Sigmoid colon (tissue), 7 donors: ENCODE results near the gene TCERG1L. TPM values are rescaled to one million over a fixed set of nuclear protein-coding genes. Genes with fewer than 3 reads are reported as not detected.

Source experiments
- DNase-seq: peaks from one replicate; pipeline ENCODE4 v3.0.0-alpha.2; 2019
- H3K27ac ChIP-seq, 4 donors: fragments of 200-600 bp; sonication (generic); one replicate each; pipeline ENCODE4 v1.5.1; 2016 to 2019; ENCODE audit warnings: mild to moderate bottlenecking in 1 of 4
- H3K27me3 ChIP-seq, 3 donors: fragments of 200-600 bp; sonication (generic); one replicate each; pipeline ENCODE4 v1.5.1; 2019; ENCODE audit warnings: mild to moderate bottlenecking in 1 of 3
- H3K36me3 ChIP-seq, 4 donors: fragments of 200-600 bp; sonication (generic); one replicate each; pipeline ENCODE4 v1.5.1; 2016 to 2019
- H3K4me1 ChIP-seq, 4 donors: fragments of 200-600 bp; sonication (generic); one replicate each; pipeline ENCODE4 v1.5.1; 2017 to 2019
- H3K4me3 ChIP-seq, 4 donors: fragments of 200-600 bp; sonication (generic); one replicate each; pipeline ENCODE4 v1.5.1; 2017 to 2019; ENCODE audit warnings: mild to moderate bottlenecking in 2 of 4, moderate library complexity in 1 of 4
- H3K9me3 ChIP-seq, 4 donors: fragments of 200-600 bp in 3 of 4; sonication (generic) in 3 of 4; one replicate each; pipeline versions ENCODE4 v1.5.1 to v1.6.1; 2013 to 2019
- EP300 ChIP-seq, 4 donors: sonication (generic); formaldehyde crosslinking; IDR thresholded peaks; one replicate each; pipeline ENCODE4 v1.6.1; 2017; ENCODE audit warnings: antibody characterized with exemption in 4 of 4
- POLR2A ChIP-seq, 2 donors: fragments of 450-650 bp; IDR thresholded peaks; one replicate each; pipeline ENCODE4 v1.6.1; 2016; ENCODE audit warnings: antibody characterized with exemption in 2 of 2, mild to moderate bottlenecking in 2 of 2, moderate library complexity in 2 of 2
- POLR2AphosphoS5 ChIP-seq, 4 donors: sonication (generic); formaldehyde crosslinking; IDR thresholded peaks; one replicate each; pipeline ENCODE4 v1.6.1; 2017; ENCODE audit warnings: antibody characterized with exemption in 4 of 4
- WGBS, 2 donors: extraction: QIAGEN DNeasy Blood & Tissue Kit; methylation state at CpG; one replicate each; pipeline ENCODE4 v1.1.7; 2013; 5-methylcytosine and 5-hydroxymethylcytosine counted together
- intact Hi-C: fragments of 100-400 bp; cut with DNase I; formaldehyde crosslinking; loops from one replicate; pipeline ENCODE4 v1.15.1; 2023
- polyA plus RNA-seq, 3 donors: library from polyadenylated mRNA; stranded (reverse); fragments of 200-250 nt; gene quantifications; one replicate each; pipeline ENCODE4 v1.2.3, GENCODE V29; 2013
- total RNA-seq, 4 donors: library from RNA; depleted of rRNA; stranded (reverse); fragments of >200 nt; gene quantifications; one replicate each; pipeline ENCODE4 v1.1.0, GENCODE V29; 2016
- TF ChIP-seq, protein P1 (sequence below), 4 experiments: fragments of 450-650 bp in 3 of 4; fragments of 200-600 bp in 1 of 4; IDR thresholded peaks; one replicate each; pipeline ENCODE4 v1.5.1; 2016 to 2019; ENCODE audit warnings: antibody characterized with exemption in 4 of 4, mild to moderate bottlenecking in 3 of 4, moderate library complexity in 2 of 4
- donor health status: healthy with polysubstance abuse.
- donor health status: Bipolar disorder and iron deficiency.
- donor health status: healthy.

TCERG1L gene
- total and polyA plus RNA-seq, 7 donors: under 0.01 to 0.55 (median 0.10) TPM; not detected in 4

DNA sequence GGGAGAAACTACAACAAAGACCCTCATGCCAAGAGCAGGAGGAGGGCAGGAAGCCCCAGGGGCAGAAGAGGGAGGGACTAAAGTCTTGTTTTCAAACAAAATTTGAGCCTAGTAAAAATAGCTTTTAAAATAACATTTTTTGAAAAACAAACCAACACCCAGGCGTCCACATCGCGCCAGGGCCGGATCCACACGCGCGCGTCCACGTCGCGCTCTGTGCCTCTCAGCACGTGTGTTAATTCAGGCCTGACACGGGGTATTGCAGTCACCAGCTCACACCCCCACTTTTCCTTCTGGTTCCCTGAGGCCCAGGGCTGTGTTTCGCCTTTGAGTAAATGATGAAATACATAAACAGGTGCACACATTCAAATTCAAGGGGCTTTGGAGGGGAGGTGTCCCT lies 196.2 kb downstream of the TCERG1L start:
- Histone ChIP-seq H3K4me3 (no peak overlapping the region), H3K4me1 (no peaks in the 10 kb centered on the region), H3K27ac (no peak overlapping the region), H3K36me3 (no peaks in the 10 kb centered on the region), H3K27me3 (no peaks in the 10 kb centered on the region), H3K9me3 (no peaks in the 10 kb centered on the region)
- DNase-seq: no peak
- WGBS, 2 donors: 93 to 94% methylated on average over 14 of the region's 14 CpGs
- TF ChIP-seq POLR2AphosphoS5 (IDR thresholded peaks at IDR 0.05) (no peak), POLR2A (IDR thresholded peaks at IDR 0.05) (no peak), EP300 (IDR thresholded peaks at IDR 0.05) (no peak)
- TF ChIP-seq, protein P1, sequence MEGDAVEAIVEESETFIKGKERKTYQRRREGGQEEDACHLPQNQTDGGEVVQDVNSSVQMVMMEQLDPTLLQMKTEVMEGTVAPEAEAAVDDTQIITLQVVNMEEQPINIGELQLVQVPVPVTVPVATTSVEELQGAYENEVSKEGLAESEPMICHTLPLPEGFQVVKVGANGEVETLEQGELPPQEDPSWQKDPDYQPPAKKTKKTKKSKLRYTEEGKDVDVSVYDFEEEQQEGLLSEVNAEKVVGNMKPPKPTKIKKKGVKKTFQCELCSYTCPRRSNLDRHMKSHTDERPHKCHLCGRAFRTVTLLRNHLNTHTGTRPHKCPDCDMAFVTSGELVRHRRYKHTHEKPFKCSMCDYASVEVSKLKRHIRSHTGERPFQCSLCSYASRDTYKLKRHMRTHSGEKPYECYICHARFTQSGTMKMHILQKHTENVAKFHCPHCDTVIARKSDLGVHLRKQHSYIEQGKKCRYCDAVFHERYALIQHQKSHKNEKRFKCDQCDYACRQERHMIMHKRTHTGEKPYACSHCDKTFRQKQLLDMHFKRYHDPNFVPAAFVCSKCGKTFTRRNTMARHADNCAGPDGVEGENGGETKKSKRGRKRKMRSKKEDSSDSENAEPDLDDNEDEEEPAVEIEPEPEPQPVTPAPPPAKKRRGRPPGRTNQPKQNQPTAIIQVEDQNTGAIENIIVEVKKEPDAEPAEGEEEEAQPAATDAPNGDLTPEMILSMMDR (IDR thresholded peaks at IDR 0.05): no peak
- intact Hi-C loops: no loop called here

- WGBS, 2 donors: 74 to 88% methylated on average over 15 of the region's 15 CpGs
Observed at GRCh38 chr10:131114846-131115245, 196.7 kb downstream of the TCERG1L start.

DNA sequence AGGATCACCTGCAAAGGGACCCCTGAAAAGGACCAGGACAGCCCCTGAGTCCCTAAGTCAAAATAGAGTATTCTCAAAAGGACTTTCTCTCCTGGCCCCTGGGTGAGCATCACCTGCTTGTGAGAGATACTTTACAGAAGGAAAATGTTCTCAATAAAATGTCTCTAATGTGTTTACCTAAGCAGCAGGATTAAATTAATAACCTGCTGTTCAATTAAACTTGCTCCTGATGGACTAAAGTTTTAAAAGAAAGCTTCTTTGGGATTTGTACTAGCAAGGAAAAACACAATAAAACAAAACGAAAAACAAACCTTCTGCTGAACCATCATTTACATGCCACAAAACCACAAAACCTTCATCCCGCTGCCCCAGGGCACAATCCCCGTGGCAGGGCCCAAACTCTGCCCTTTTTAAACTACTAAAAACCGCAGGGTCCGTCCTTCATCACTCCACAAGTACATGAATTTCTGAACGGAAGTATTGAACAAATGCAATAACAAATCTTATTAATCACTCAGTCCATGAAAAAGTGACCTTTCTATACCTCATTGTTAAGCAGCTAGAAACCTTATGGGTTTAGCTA lies 197.7 kb downstream of the TCERG1L start:
- DNase-seq: no peak
- WGBS, 2 donors: 65 to 68% methylated on average over 6 of the region's 6 CpGs
- Histone ChIP-seq H3K9me3 (no peaks in the 10 kb centered on the region), H3K27ac (no peak overlapping the region), H3K4me1 (no peaks in the 10 kb centered on the region), H3K36me3 (no peaks in the 10 kb centered on the region), H3K27me3 (peaks cover 0 to under 1% (median 0%) of the 10 kb centered on the region in 3 donors), H3K4me3 (no peak overlapping the region)
- intact Hi-C loops: no loop called here
- TF ChIP-seq POLR2A (IDR thresholded peaks at IDR 0.05) (no peak), POLR2AphosphoS5 (IDR thresholded peaks at IDR 0.05) (no peak), EP300 (IDR thresholded peaks at IDR 0.05) (no peak)
- TF ChIP-seq, protein P1 (IDR thresholded peaks at IDR 0.05): no peak

More at GRCh38 chr10:131114846-131115245, 196.7 kb downstream of the TCERG1L start:
- Histone ChIP-seq H3K36me3 (no peaks in the 10 kb centered on the region), H3K27ac (no peak overlapping the region), H3K4me3 (no peak overlapping the region), H3K4me1 (no peaks in the 10 kb centered on the region), H3K9me3 (no peaks in the 10 kb centered on the region), H3K27me3 (no peaks in the 10 kb centered on the region)
- intact Hi-C loops: no loop called here
- no peak for DNase-seq
- TF ChIP-seq EP300 (IDR thresholded peaks at IDR 0.05) (no peak), POLR2AphosphoS5 (IDR thresholded peaks at IDR 0.05) (no peak), POLR2A (IDR thresholded peaks at IDR 0.05) (no peak)
- TF ChIP-seq, protein P1 (IDR thresholded peaks at IDR 0.05): no peak

- H3K4me1 ChIP-seq: no peaks in the 10 kb centered on the region
- no peaks in the 10 kb centered on the region for H3K9me3 ChIP-seq
- no peak for DNase-seq
- intact Hi-C loops: no loop called here
- 88 to 93% methylated on average over 9 of the region's 9 CpGs for WGBS, 2 donors
- TF ChIP-seq POLR2AphosphoS5 (IDR thresholded peaks at IDR 0.05) (no peak), EP300 (IDR thresholded peaks at IDR 0.05) (no peak), POLR2A (IDR thresholded peaks at IDR 0.05) (no peak)
- TF ChIP-seq, protein P1 (IDR thresholded peaks at IDR 0.05): no peak
- no peak overlapping the region for H3K27ac ChIP-seq
- H3K36me3 ChIP-seq: no peaks in the 10 kb centered on the region
- H3K27me3 ChIP-seq: peaks cover 0 to 3% (median 0%) of the 10 kb centered on the region in 3 donors
- H3K4me3 ChIP-seq: no peak overlapping the region
Observed at GRCh38 chr10:131113165-131113564, 198.4 kb downstream of the TCERG1L start.

DNA sequence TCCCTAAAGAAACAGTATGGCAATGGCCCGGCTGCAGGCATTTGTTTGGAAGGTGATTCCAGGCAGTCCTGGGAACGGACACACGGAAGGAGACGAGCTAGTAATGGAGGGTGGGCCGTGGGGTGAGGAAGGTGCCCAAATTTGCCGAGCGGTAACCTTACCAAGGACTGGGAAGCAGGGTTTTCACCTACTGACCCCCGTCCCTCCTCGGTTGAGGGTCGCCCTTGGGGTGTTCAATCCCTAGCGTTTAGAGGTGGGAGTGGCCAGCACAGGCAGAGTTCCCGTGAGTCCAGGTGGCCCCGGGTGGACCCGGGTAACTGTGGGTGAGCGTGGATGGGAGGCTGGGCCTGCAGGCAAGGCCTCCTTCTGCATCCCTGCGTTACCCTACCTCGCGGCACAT lies 198.8 kb downstream of the TCERG1L start:
- no peak overlapping the region for H3K27ac ChIP-seq
- no peaks in the 10 kb centered on the region for H3K4me1 ChIP-seq
- TF ChIP-seq, protein P1 (IDR thresholded peaks at IDR 0.05): no peak
- TF ChIP-seq POLR2AphosphoS5 (IDR thresholded peaks at IDR 0.05): no peak
- no peak for TF ChIP-seq POLR2A (IDR thresholded peaks at IDR 0.05)
- TF ChIP-seq EP300 (IDR thresholded peaks at IDR 0.05): no peak
- no peaks in the 10 kb centered on the region for H3K9me3 ChIP-seq
- H3K27me3 ChIP-seq: peaks cover 0 to 3% (median 0%) of the 10 kb centered on the region in 3 donors
- DNase-seq: no peak
- intact Hi-C loops: no loop called here
- 88 to 90% methylated on average over 18 of the region's 18 CpGs for WGBS, 2 donors
- no peaks in the 10 kb centered on the region for H3K36me3 ChIP-seq
- no peak overlapping the region for H3K4me3 ChIP-seq
